ENCODE measurements around the gene FBXO11.

FBXO11 gene

GRCh38 chr2:47893771-47894170 is 12.5 kb downstream of the FBXO11 start:
- Histone ChIP-seq H3K4me1 (peaks cover 0 to 91% (median 27%) of the 10 kb centered on the region in 4 donors), H3K27me3 (no peaks in the 10 kb centered on the region), H3K4me3 (no peak overlapping the region), H3K36me3 (no peaks in the 10 kb centered on the region), H3K27ac (no peak overlapping the region), H3K9me3 (no peaks in the 10 kb centered on the region)
- TF ChIP-seq CTCF (IDR thresholded peaks at IDR 0.05): no peak
- intact Hi-C loops (cut with DNase I; ENCODE audit: low total_unique reads): no loop called here
- no peak for DNase-seq

- peaks cover 0 to 5% (median 0%) of the 10 kb centered on the region in 3 donors for H3K36me3 ChIP-seq
- intact Hi-C loops (cut with DNase I; ENCODE audit: low total_unique reads): no loop called here
- no peak overlapping the region for H3K27ac ChIP-seq
- peaks cover 0 to 91% (median 31%) of the 10 kb centered on the region in 4 donors for H3K4me1 ChIP-seq
- no peaks in the 10 kb centered on the region for H3K9me3 ChIP-seq
- no peaks in the 10 kb centered on the region for H3K27me3 ChIP-seq
- DNase-seq: no peak
- H3K4me3 ChIP-seq: no peak overlapping the region
- no peak for TF ChIP-seq CTCF (IDR thresholded peaks at IDR 0.05)
Observed at GRCh38 chr2:47892338-47892730, 14.0 kb downstream of the FBXO11 start.

- Histone ChIP-seq H3K27ac (no peak overlapping the region), H3K9me3 (no peaks in the 10 kb centered on the region), H3K36me3 (peaks cover 0 to 8% (median 0%) of the 10 kb centered on the region in 3 donors), H3K4me3 (no peak overlapping the region), H3K27me3 (no peaks in the 10 kb centered on the region), H3K4me1 (peaks cover 0 to 89% (median 31%) of the 10 kb centered on the region in 4 donors)
- no peak for TF ChIP-seq CTCF (IDR thresholded peaks at IDR 0.05)
- intact Hi-C loops (cut with DNase I; ENCODE audit: low total_unique reads): no loop called here
- no peak for DNase-seq
Observed at GRCh38 chr2:47891369-47892337, 14.6 kb downstream of the FBXO11 start.

GRCh38 chr2:47890711-47891368 is 15.5 kb downstream of the FBXO11 start:
- Histone ChIP-seq H3K9me3 (no peaks in the 10 kb centered on the region), H3K4me1 (peaks cover 0 to 83% (median 31%) of the 10 kb centered on the region in 4 donors), H3K27ac (no peak overlapping the region), H3K36me3 (peaks cover 0 to 8% (median 0%) of the 10 kb centered on the region in 3 donors), H3K4me3 (no peak overlapping the region), H3K27me3 (no peaks in the 10 kb centered on the region)
- TF ChIP-seq CTCF (IDR thresholded peaks at IDR 0.05): no peak
- intact Hi-C loops (cut with DNase I; ENCODE audit: low total_unique reads): no loop called here
- DNase-seq: no peak

- intact Hi-C loops (cut with DNase I; ENCODE audit: low total_unique reads): no loop called here
Observed at GRCh38 chr2:47888581-47889280, 17.6 kb downstream of the FBXO11 start.

More at GRCh38 chr2:47888581-47889280, 17.6 kb downstream of the FBXO11 start:
- no peak overlapping the region for H3K27ac ChIP-seq
- DNase-seq: no peak
- TF ChIP-seq CTCF (IDR thresholded peaks at IDR 0.05): no peak
- H3K36me3 ChIP-seq: peaks cover 0 to 8% (median 0%) of the 10 kb centered on the region in 3 donors
- H3K4me3 ChIP-seq: no peak overlapping the region
- peaks cover 0 to 68% (median 22%) of the 10 kb centered on the region in 4 donors for H3K4me1 ChIP-seq
- no peaks in the 10 kb centered on the region for H3K27me3 ChIP-seq
- no peaks in the 10 kb centered on the region for H3K9me3 ChIP-seq

Measured in tibial artery (tissue), 4 donors.